ENCODE results near the gene LEP. TPM values are rescaled to one million over a fixed set of nuclear protein-coding genes. Genes with fewer than 3 reads are reported as not detected.
"Not testable (repeated sequence)": the region's sequence is repeated elsewhere in the genome, so short reads cannot be mapped to it uniquely, and the experiment has no call there.

Gene LEP
- total RNA-seq, 1 donor from 2014 or later: not detected

- H3K4me3 ChIP-seq: no peak overlapping the region
- no peak for TF ChIP-seq CTCF (IDR thresholded peaks at IDR 0.05)
- H3K9me3 ChIP-seq: peaks cover 0 to 8% of the 10 kb centered on the region in 2 donors
- DNase-seq (ENCODE audit: low spot score in 2 of 2): no peak
- no peaks in the 10 kb centered on the region for H3K36me3 ChIP-seq
- no peaks in the 10 kb centered on the region for H3K4me1 ChIP-seq
- no peak overlapping the region for H3K27ac ChIP-seq
- no peaks in the 10 kb centered on the region for H3K27me3 ChIP-seq
- intact Hi-C loops (cut with DNase I): no loop called here
Observed at GRCh38 chr7:128278366-128278765, 37.3 kb downstream of the LEP start.

GRCh38 chr7:128279124-128279713, 38.1 kb downstream of the LEP start:
- Histone ChIP-seq H3K27ac (no peak overlapping the region), H3K36me3 (no peaks in the 10 kb centered on the region), H3K27me3 (no peaks in the 10 kb centered on the region), H3K9me3 (peaks cover 0 to 8% of the 10 kb centered on the region in 2 donors), H3K4me3 (no peak overlapping the region), H3K4me1 (no peaks in the 10 kb centered on the region)
- DNase-seq (ENCODE audit: low spot score in 2 of 2): no peak
- no peak for TF ChIP-seq CTCF (IDR thresholded peaks at IDR 0.05)
- intact Hi-C loops (cut with DNase I): no loop called here

DNA sequence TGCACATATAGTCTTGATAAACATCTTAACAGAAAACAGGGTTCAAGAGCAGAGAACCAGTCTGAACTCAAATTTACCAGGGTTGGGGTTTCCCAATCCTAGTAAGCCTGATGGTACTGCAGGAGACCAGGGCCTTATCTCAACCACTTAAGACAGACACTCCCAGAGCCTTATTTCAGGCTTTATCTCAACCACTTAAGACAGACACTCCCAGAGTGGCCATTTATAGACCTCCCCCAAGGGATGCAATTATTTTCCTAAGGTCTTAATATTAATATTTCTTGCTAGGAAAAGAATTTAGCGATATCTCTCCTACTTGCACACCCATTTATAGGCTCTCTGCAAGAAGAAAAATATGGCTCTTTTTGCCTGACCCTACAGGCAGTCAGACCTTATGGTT, 39.4 kb downstream of the LEP start:
- intact Hi-C loops (cut with DNase I); H3K36me3 ChIP-seq; H3K4me3 ChIP-seq: not testable (repeated sequence)

GRCh38 chr7:128281605-128282380, 40.7 kb downstream of the LEP start:
- DNase-seq (ENCODE audit: low spot score in 2 of 2): no peak
- H3K27me3 ChIP-seq: no peaks in the 10 kb centered on the region
- H3K4me1 ChIP-seq: no peaks in the 10 kb centered on the region
- peaks cover 0 to 8% of the 10 kb centered on the region in 2 donors for H3K9me3 ChIP-seq
- H3K4me3 ChIP-seq: no peak overlapping the region
- no peaks in the 10 kb centered on the region for H3K36me3 ChIP-seq
- intact Hi-C loops (cut with DNase I): no loop called here
- no peak overlapping the region for H3K27ac ChIP-seq
- no peak for TF ChIP-seq CTCF (IDR thresholded peaks at IDR 0.05)

More for the DNA sequence above, 39.4 kb downstream of the LEP start:
- H3K27me3 ChIP-seq; H3K4me1 ChIP-seq; DNase-seq (ENCODE audit: low spot score in 2 of 2); H3K9me3 ChIP-seq; H3K27ac ChIP-seq: not testable (repeated sequence)

GRCh38 chr7:128284102-128284501, 43.0 kb downstream of the LEP start:
- no peak for DNase-seq (ENCODE audit: low spot score in 2 of 2)
- peaks cover 0 to 8% of the 10 kb centered on the region in 2 donors for H3K9me3 ChIP-seq
- intact Hi-C loops (cut with DNase I): no loop called here
- TF ChIP-seq CTCF (IDR thresholded peaks at IDR 0.05): no peak
- H3K36me3 ChIP-seq: no peaks in the 10 kb centered on the region
- H3K4me3 ChIP-seq: no peak overlapping the region
- no peaks in the 10 kb centered on the region for H3K4me1 ChIP-seq
- H3K27me3 ChIP-seq: no peaks in the 10 kb centered on the region
- H3K27ac ChIP-seq: no peak overlapping the region

GRCh38 chr7:128287556-128287955, 46.5 kb downstream of the LEP start:
- no peaks in the 10 kb centered on the region for H3K9me3 ChIP-seq
- H3K36me3 ChIP-seq: no peaks in the 10 kb centered on the region
- H3K27me3 ChIP-seq: no peaks in the 10 kb centered on the region
- TF ChIP-seq CTCF (IDR thresholded peaks at IDR 0.05): no peak
- no peak overlapping the region for H3K4me3 ChIP-seq
- H3K27ac ChIP-seq: no peak overlapping the region
- intact Hi-C loops (cut with DNase I): no loop called here
- no peak for DNase-seq (ENCODE audit: low spot score in 2 of 2)
- H3K4me1 ChIP-seq: no peaks in the 10 kb centered on the region

- H3K27ac ChIP-seq; H3K36me3 ChIP-seq; intact Hi-C loops (cut with DNase I); H3K4me3 ChIP-seq; H3K4me1 ChIP-seq; DNase-seq (ENCODE audit: low spot score in 2 of 2); H3K27me3 ChIP-seq; H3K9me3 ChIP-seq: not testable (repeated sequence)
Observed at GRCh38 chr7:128298004-128298403, 56.9 kb downstream of the LEP start.
